HUES64 (cell line): ENCODE results near the gene TMEM132D. TPM values are rescaled to one million over a fixed set of nuclear protein-coding genes. Genes with fewer than 3 reads are reported as not detected.

Source experiments
- H3K27ac ChIP-seq: 2 replicates; pipeline ENCODE4 v1.7.0; 2013; ENCODE audit warnings: low read depth, low read length, inconsistent platforms
- H3K27me3 ChIP-seq: 2 replicates; pipeline ENCODE4 v1.6.1; 2013; ENCODE audit warnings: mild to moderate bottlenecking, low read length; ENCODE audit not compliant: insufficient read depth
- H3K36me3 ChIP-seq: 2 replicates; pipeline ENCODE4 v1.6.1; 2013; ENCODE audit warnings: mild to moderate bottlenecking, low read length; ENCODE audit not compliant: insufficient read depth
- H3K4me1 ChIP-seq: 2 replicates; pipeline ENCODE4 v1.6.1; 2013; ENCODE audit warnings: mild to moderate bottlenecking, low read length, moderate library complexity; ENCODE audit not compliant: insufficient read depth
- H3K4me3 ChIP-seq: 2 replicates; pipeline ENCODE4 v1.5.1; 2013; ENCODE audit warnings: mild to moderate bottlenecking, low read length, moderate library complexity
- H3K9ac ChIP-seq: 2 replicates; pipeline ENCODE4 v1.6.1; 2013; ENCODE audit warnings: mild to moderate bottlenecking, low read depth, low read length
- H3K9me3 ChIP-seq: 2 replicates; pipeline ENCODE4 v1.6.1; 2013; ENCODE audit warnings: low read depth, low read length; ENCODE audit not compliant: insufficient read depth
- WGBS: fragments of 150-250, 120-280 bp; methylation state at CpG from one replicate; pipeline ENCODE4 v1.1.7; 2013; ENCODE audit warnings: missing lambda C conversion rate; 5-methylcytosine and 5-hydroxymethylcytosine counted together
- polyA plus RNA-seq, 2 experiments: library from polyadenylated mRNA; stranded (reverse); fragments of 50-300 nt; gene quantifications; one replicate each; pipeline ENCODE4 v1.2.3, GENCODE V29; 2013

TMEM132D gene
- polyA plus RNA-seq (2013, experiment 1 of 2) = 3.4 TPM
- 3.6 TPM for polyA plus RNA-seq (2013, experiment 2 of 2)

- under 1% methylated on average over 77 of the region's 77 CpGs for WGBS
- Histone ChIP-seq H3K9me3 (no peaks in the 10 kb centered on the region), H3K4me3 (peak within 1 kb of the TSS; percentile 75), H3K27me3 (peaks cover 84% of the 10 kb centered on the region), H3K4me1 (peaks cover 11% of the 10 kb centered on the region), H3K27ac (no peak within 1 kb of the TSS), H3K36me3 (no peaks in the 10 kb centered on the region), H3K9ac (peak within 1 kb of the TSS; percentile 55)
Measured at GRCh38 chr12:129903956-129904829, at the start of gene TMEM132D. TMEM132D (minus strand) TSS chr12:129904025.

GRCh38 chr12:129949651-129950050 lies 45.8 kb upstream of the TMEM132D start:
- Histone ChIP-seq H3K27ac (no peak overlapping the region), H3K9me3 (peaks cover 6% of the 10 kb centered on the region), H3K36me3 (no peaks in the 10 kb centered on the region), H3K4me3 (no peak overlapping the region), H3K4me1 (no peaks in the 10 kb centered on the region), H3K27me3 (no peaks in the 10 kb centered on the region), H3K9ac (no peak overlapping the region)
- whole genome bisulfite sequencing = 94% methylated on average over 16 of the region's 16 CpGs

- WGBS = 79% methylated on average over 9 of the region's 9 CpGs
- Histone ChIP-seq H3K9me3 (no peaks in the 10 kb centered on the region), H3K4me1 (no peaks in the 10 kb centered on the region), H3K27me3 (peaks cover 3% of the 10 kb centered on the region; the same call in 1 of the 2 replicates), H3K4me3 (no peak overlapping the region), H3K27ac (no peak overlapping the region), H3K36me3 (no peaks in the 10 kb centered on the region), H3K9ac (no peak overlapping the region)
Measured at GRCh38 chr12:129941618-129942017, 37.8 kb upstream of the TMEM132D start.

GRCh38 chr12:129938089-129938488 lies 34.3 kb upstream of the TMEM132D start:
- Histone ChIP-seq H3K36me3 (no peaks in the 10 kb centered on the region), H3K4me3 (no peak overlapping the region), H3K27ac (no peak overlapping the region), H3K9ac (no peak overlapping the region), H3K27me3 (peaks cover 6% of the 10 kb centered on the region; the same call in 1 of the 2 replicates), H3K9me3 (0 out of 2 replicates have a peak, but pooled peaks cover 11% of the 10 kb centered on the region), H3K4me1 (no peaks in the 10 kb centered on the region)
- 70% methylated on average over 7 of the region's 7 CpGs for WGBS

- H3K27me3 ChIP-seq = peaks cover 6% of the 10 kb centered on the region; the same call in 1 of the 2 replicates
- no peak overlapping the region for H3K4me3 ChIP-seq
- WGBS = 64% methylated on average over 3 of the region's 5 CpGs
Measured at GRCh38 chr12:129937426-129937825, 33.6 kb upstream of the TMEM132D start.

GRCh38 chr12:129928643-129929042 lies 24.8 kb upstream of the TMEM132D start:
- H3K9me3 ChIP-seq = 0 out of 2 replicates have a peak, but pooled peaks cover under 1% of the 10 kb centered on the region
- H3K9ac ChIP-seq = no peak overlapping the region
- no peak overlapping the region for H3K27ac ChIP-seq
- 97% methylated on average over 4 of the region's 4 CpGs for whole genome bisulfite sequencing
- H3K27me3 ChIP-seq = peaks cover 3% of the 10 kb centered on the region; the same call in 1 of the 2 replicates
- H3K36me3 ChIP-seq = no peaks in the 10 kb centered on the region
- no peaks in the 10 kb centered on the region for H3K4me1 ChIP-seq
- H3K4me3 ChIP-seq = no peak overlapping the region

More at GRCh38 chr12:129937426-129937825, 33.6 kb upstream of the TMEM132D start:
- 0 out of 2 replicates have a peak, but pooled peaks cover 11% of the 10 kb centered on the region for H3K9me3 ChIP-seq
- no peaks in the 10 kb centered on the region for H3K36me3 ChIP-seq
- H3K9ac ChIP-seq = no peak overlapping the region
- H3K4me1 ChIP-seq = no peaks in the 10 kb centered on the region
- H3K27ac ChIP-seq = no peak overlapping the region

GRCh38 chr12:129927316-129927900 lies 23.6 kb upstream of the TMEM132D start:
- Histone ChIP-seq H3K9ac (no peak overlapping the region), H3K4me3 (no peak overlapping the region), H3K27me3 (peaks cover 3% of the 10 kb centered on the region; the same call in 1 of the 2 replicates), H3K9me3 (no peaks in the 10 kb centered on the region), H3K36me3 (no peaks in the 10 kb centered on the region), H3K4me1 (no peaks in the 10 kb centered on the region), H3K27ac (no peak overlapping the region)
- WGBS = 94% methylated on average over 10 of the region's 10 CpGs

- H3K4me3 ChIP-seq = no peak overlapping the region
- H3K9ac ChIP-seq = no peak overlapping the region
- 10% methylated on average over 8 of the region's 8 CpGs for WGBS
Measured at GRCh38 chr12:129911428-129912049, 7.7 kb upstream of the TMEM132D start.

GRCh38 chr12:129909051-129910020 lies 5.5 kb upstream of the TMEM132D start:
- Histone ChIP-seq H3K27me3 (peaks cover 48% of the 10 kb centered on the region), H3K4me1 (peaks cover 9% of the 10 kb centered on the region; the same call in 1 of the 2 replicates), H3K9ac (no peak overlapping the region), H3K36me3 (no peaks in the 10 kb centered on the region), H3K4me3 (no peak overlapping the region), H3K9me3 (no peaks in the 10 kb centered on the region), H3K27ac (no peak overlapping the region)
- WGBS = 91% methylated on average over 22 of the region's 22 CpGs

More at GRCh38 chr12:129911428-129912049, 7.7 kb upstream of the TMEM132D start:
- Histone ChIP-seq H3K9me3 (no peaks in the 10 kb centered on the region), H3K36me3 (no peaks in the 10 kb centered on the region), H3K4me1 (peaks cover 9% of the 10 kb centered on the region; the same call in 1 of the 2 replicates), H3K27ac (no peak overlapping the region), H3K27me3 (peaks cover 25% of the 10 kb centered on the region)
